HL-60 (cell line): ENCODE measurements around the gene AKAP13.

Source experiments
- GABPA ChIP-seq: IDR thresholded peaks from 2 replicates; pipeline ENCODE4 v1.6.1; 2012; ENCODE audit warnings: low read depth
- POLR2AphosphoS5 ChIP-seq: IDR thresholded peaks from 2 replicates; pipeline ENCODE4 v1.6.1; 2012; ENCODE audit warnings: low read depth
- SPI1 ChIP-seq: IDR thresholded peaks from 2 replicates; pipeline ENCODE4 v1.6.1; 2012; ENCODE audit warnings: low read depth, mild to moderate bottlenecking, borderline replicate concordance
- TF ChIP-seq, protein P1 (sequence below): IDR thresholded peaks from one replicate; pipeline ENCODE4 v1.5.1; 2011; ENCODE audit warnings: low read length, control low read depth, inconsistent platforms; ENCODE audit not compliant: insufficient read depth
- TF ChIP-seq, protein P2 (sequence below): IDR thresholded peaks from 2 replicates; pipeline ENCODE4 v1.6.1; 2012; ENCODE audit warnings: low read depth; ENCODE audit not compliant: insufficient replicate concordance

DNA sequence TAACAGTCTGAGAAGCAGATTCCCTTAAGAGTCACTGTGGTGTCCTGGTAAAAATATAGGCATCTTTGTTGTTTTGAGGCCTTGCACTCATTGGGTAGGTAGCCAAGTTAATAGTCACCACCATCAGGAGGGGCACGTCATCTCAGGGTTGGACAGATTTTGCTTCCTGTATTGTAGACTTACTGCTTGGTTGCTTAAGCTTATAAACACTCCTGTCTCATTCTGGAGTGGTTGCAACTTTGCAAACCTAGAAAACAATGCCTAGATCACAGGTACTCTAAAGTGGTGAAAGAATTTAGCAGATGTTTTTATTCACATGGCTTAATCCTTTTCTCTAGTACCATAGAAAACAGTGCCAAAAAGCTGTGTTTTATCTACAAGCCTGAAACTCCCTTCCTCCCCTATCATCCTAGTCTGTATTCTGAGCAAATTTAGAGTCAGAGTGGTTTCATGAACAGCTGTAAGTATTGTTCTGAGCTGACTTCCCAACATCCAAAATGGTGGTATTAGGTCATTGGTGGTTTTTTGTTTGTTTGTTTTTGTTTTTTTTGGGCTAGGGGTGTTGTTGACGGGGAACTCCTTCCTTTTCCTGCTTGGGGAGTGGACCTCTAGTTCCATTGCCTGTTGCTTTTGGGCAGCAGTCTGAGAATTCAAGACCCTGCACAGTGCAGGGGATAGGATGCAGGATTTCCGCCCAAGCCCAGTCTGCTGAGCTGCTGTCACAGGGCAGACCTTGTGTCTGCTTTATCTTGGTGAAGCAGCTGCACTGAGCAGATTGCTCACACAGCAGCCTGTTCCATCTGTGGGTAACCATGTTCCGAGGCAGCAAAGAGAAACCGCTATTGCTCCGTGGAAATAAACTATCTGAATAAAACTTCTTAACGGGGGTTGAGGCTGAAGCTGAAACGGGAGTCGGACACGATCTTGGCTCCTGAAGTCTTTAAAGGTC is 202.0 kb downstream of the AKAP13 start:
- TF ChIP-seq GABPA, result no peak
- TF ChIP-seq, protein P1, sequence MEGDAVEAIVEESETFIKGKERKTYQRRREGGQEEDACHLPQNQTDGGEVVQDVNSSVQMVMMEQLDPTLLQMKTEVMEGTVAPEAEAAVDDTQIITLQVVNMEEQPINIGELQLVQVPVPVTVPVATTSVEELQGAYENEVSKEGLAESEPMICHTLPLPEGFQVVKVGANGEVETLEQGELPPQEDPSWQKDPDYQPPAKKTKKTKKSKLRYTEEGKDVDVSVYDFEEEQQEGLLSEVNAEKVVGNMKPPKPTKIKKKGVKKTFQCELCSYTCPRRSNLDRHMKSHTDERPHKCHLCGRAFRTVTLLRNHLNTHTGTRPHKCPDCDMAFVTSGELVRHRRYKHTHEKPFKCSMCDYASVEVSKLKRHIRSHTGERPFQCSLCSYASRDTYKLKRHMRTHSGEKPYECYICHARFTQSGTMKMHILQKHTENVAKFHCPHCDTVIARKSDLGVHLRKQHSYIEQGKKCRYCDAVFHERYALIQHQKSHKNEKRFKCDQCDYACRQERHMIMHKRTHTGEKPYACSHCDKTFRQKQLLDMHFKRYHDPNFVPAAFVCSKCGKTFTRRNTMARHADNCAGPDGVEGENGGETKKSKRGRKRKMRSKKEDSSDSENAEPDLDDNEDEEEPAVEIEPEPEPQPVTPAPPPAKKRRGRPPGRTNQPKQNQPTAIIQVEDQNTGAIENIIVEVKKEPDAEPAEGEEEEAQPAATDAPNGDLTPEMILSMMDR, result no peak
- TF ChIP-seq POLR2AphosphoS5, result no peak
- TF ChIP-seq, protein P2, sequence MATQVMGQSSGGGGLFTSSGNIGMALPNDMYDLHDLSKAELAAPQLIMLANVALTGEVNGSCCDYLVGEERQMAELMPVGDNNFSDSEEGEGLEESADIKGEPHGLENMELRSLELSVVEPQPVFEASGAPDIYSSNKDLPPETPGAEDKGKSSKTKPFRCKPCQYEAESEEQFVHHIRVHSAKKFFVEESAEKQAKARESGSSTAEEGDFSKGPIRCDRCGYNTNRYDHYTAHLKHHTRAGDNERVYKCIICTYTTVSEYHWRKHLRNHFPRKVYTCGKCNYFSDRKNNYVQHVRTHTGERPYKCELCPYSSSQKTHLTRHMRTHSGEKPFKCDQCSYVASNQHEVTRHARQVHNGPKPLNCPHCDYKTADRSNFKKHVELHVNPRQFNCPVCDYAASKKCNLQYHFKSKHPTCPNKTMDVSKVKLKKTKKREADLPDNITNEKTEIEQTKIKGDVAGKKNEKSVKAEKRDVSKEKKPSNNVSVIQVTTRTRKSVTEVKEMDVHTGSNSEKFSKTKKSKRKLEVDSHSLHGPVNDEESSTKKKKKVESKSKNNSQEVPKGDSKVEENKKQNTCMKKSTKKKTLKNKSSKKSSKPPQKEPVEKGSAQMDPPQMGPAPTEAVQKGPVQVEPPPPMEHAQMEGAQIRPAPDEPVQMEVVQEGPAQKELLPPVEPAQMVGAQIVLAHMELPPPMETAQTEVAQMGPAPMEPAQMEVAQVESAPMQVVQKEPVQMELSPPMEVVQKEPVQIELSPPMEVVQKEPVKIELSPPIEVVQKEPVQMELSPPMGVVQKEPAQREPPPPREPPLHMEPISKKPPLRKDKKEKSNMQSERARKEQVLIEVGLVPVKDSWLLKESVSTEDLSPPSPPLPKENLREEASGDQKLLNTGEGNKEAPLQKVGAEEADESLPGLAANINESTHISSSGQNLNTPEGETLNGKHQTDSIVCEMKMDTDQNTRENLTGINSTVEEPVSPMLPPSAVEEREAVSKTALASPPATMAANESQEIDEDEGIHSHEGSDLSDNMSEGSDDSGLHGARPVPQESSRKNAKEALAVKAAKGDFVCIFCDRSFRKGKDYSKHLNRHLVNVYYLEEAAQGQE, result no peak
- TF ChIP-seq SPI1, result no peak
